ENCODE results near the gene AGAP1.

Gene AGAP1

GRCh38 chr2:235665661-235666212, 171.9 kb downstream of the AGAP1 start:
- DNase-seq (ENCODE audit: low read depth), result no peak

GRCh38 chr2:235666213-235666781, 172.5 kb downstream of the AGAP1 start:
- no peak for DNase-seq (ENCODE audit: low read depth)

- DNase-seq (ENCODE audit: low read depth), result no peak
Observed at GRCh38 chr2:235668782-235669181, 174.9 kb downstream of the AGAP1 start.

- DNase-seq (ENCODE audit: low read depth), result no peak
Observed at GRCh38 chr2:235669269-235669831, 175.5 kb downstream of the AGAP1 start.

- DNase-seq (ENCODE audit: low read depth), result no peak
Observed at GRCh38 chr2:235669983-235670962, 176.4 kb downstream of the AGAP1 start.

GRCh38 chr2:235670974-235671787, 177.3 kb downstream of the AGAP1 start:
- DNase-seq (ENCODE audit: low read depth), result no peak

- no peak for DNase-seq (ENCODE audit: low read depth)
Observed at GRCh38 chr2:235672720-235673119, 178.9 kb downstream of the AGAP1 start.

GRCh38 chr2:235674146-235674545, 180.3 kb downstream of the AGAP1 start:
- no peak for DNase-seq (ENCODE audit: low read depth)

GRCh38 chr2:235674812-235675211, 181.0 kb downstream of the AGAP1 start:
- no peak for DNase-seq (ENCODE audit: low read depth)

GRCh38 chr2:235675678-235676535, 182.1 kb downstream of the AGAP1 start:
- no peak for DNase-seq (ENCODE audit: low read depth)

- no peak for DNase-seq (ENCODE audit: low read depth)
Observed at GRCh38 chr2:235676536-235676799, 182.6 kb downstream of the AGAP1 start.

- no peak for DNase-seq (ENCODE audit: low read depth)
Observed at GRCh38 chr2:235677276-235677788, 183.5 kb downstream of the AGAP1 start.

GRCh38 chr2:235677937-235678336, 184.1 kb downstream of the AGAP1 start:
- no peak for DNase-seq (ENCODE audit: low read depth)

- DNase-seq (ENCODE audit: low read depth), result no peak
Observed at GRCh38 chr2:235678712-235679111, 184.9 kb downstream of the AGAP1 start.

GRCh38 chr2:235679471-235679870, 185.6 kb downstream of the AGAP1 start:
- DNase-seq (ENCODE audit: low read depth), result no peak

GRCh38 chr2:235685024-235685721, 191.3 kb downstream of the AGAP1 start:
- no peak for DNase-seq (ENCODE audit: low read depth)

- DNase-seq (ENCODE audit: low read depth), result no peak
Observed at GRCh38 chr2:235688511-235689426, 194.9 kb downstream of the AGAP1 start.

- no peak for DNase-seq (ENCODE audit: low read depth)
Observed at GRCh38 chr2:235689427-235689853, 195.6 kb downstream of the AGAP1 start.
